ENCODE data around the gene HBG1.

- TF ChIP-seq, protein P1, sequence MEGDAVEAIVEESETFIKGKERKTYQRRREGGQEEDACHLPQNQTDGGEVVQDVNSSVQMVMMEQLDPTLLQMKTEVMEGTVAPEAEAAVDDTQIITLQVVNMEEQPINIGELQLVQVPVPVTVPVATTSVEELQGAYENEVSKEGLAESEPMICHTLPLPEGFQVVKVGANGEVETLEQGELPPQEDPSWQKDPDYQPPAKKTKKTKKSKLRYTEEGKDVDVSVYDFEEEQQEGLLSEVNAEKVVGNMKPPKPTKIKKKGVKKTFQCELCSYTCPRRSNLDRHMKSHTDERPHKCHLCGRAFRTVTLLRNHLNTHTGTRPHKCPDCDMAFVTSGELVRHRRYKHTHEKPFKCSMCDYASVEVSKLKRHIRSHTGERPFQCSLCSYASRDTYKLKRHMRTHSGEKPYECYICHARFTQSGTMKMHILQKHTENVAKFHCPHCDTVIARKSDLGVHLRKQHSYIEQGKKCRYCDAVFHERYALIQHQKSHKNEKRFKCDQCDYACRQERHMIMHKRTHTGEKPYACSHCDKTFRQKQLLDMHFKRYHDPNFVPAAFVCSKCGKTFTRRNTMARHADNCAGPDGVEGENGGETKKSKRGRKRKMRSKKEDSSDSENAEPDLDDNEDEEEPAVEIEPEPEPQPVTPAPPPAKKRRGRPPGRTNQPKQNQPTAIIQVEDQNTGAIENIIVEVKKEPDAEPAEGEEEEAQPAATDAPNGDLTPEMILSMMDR (IDR thresholded peaks at IDR 0.05; ENCODE audit: low read depth, low read length, poor library complexity, severe bottlenecking) = no peak
- TF ChIP-seq EZH2phosphoT487 (IDR thresholded peaks at IDR 0.05; ENCODE audit: borderline replicate concordance, low read length) = no peak
Observed at GRCh38 chr11:5283882-5284281, 34.2 kb upstream of the HBG1 start.
